ENCODE data around the gene CD38. TPM values are rescaled to one million over a fixed set of nuclear protein-coding genes. Genes with fewer than 3 reads are reported as not detected.
A peak's percentile ranks its signal among the peaks of the same experiment; 100 is the strongest.

Gene CD38
- total RNA-seq, 1 experiment from 2014 or later, result 0.02 TPM

- peak; percentile 57 for DNase-seq (ENCODE audit: extremely low read depth, low read depth)
These were observed 115.8 kb downstream of the CD38 start for GRCh38 chr4:15893962-15894361.

DNA sequence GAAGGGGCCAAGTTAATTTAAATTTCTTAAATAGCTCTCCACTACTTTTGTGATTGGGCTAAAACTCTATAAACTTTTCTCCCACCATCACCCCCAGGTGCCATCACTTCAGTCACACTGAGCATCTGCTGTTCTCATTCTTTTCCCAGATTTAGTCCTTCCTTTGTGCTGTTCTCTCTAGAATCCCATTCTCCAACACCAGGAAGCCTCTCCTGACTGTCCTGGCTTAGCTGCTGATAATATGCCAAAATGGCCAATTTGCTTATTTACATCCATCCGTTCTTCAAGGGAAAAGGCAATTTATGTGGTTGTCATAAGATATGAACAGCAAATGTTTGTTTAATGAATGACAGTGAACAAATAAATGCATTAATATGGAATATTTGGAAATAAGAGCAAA lies 116.3 kb downstream of the CD38 start:
- DNase-seq (ENCODE audit: extremely low read depth, low read depth), result no peak

DNA sequence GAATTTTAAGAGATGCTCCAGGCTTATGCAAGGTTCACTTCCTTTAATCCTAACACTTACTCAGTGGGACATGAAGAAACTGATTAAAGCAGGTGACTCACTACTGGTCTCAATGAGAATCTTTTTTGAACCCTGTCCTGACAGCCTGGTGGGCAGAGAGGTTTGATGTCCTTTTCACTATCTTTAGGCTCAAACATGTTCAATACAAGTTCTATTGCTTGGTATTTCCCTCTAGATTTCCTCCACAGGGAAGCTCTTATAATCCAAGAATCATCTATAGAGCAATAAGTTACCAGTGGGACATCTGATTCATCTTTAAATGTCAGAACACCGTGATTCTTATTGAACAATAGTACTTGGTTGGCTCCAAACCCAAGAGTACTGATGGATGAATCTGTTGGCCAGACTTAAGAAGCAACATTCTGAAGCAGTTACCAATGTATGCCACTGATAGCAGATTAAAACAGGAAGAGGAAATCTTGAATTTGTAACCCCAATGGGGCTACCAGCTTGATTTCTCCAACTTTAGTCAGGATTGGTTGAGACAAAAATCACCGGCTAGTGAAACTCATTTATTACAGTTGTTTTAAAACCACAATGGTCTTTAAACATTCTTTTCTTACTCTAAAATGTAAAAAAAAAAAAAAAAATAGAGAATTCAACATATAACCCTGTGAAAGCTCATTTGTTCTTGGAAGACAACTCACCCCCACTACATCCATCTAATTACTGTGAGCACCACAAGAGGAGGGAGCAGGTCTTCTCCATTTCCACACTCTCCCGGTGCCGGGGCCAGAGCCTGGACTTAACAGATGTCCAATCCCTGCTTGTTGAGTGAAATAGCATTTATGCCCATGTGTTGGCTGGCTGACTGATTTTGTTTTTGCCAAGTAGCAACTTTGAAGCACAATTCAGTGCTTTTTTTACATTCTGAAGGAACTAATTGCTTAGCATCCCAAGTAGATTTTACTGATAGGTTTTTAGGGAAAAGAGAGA lies 117.1 kb downstream of the CD38 start:
- DNase-seq (ENCODE audit: extremely low read depth, low read depth), result no peak

DNA sequence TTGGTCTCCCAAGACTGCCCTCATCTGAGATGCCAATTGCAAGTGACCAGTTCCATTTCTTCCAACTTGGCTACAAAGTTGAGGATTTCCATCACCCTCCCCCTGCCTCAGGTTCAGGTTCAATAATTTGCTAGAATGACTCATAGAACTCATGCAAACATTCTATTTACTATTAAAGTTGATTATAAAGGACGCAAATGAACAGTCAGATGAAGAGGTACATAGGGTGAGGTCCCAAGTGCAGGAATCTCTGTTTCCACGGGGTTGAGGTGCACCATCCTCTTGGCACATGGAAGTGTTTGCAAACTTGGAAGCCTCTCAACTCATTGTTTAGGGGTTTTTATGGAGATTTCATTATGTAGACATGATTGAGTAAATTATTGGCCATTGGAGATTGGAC lies 119.4 kb downstream of the CD38 start:
- no peak for DNase-seq (ENCODE audit: extremely low read depth, low read depth)

DNA sequence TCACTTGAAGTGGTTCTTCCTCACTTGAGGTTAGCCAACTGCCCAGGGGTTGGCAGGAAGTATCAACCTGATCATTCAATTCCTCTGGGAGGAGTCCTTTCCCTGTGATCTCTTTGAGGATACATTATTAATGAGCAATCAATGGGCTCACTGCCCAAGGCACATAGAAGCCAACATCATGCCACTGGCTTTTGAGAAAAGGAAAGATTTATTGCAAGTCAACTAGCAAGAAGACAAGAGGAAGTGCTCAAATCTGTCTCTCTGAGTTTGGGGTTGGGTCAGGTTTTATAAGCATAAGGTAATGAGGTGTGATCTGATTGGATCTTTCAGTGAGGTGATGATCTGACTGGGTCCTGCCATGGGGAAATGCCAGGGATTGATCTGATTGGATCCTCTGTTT lies 120.8 kb downstream of the CD38 start:
- no peak for DNase-seq (ENCODE audit: extremely low read depth, low read depth)

DNA sequence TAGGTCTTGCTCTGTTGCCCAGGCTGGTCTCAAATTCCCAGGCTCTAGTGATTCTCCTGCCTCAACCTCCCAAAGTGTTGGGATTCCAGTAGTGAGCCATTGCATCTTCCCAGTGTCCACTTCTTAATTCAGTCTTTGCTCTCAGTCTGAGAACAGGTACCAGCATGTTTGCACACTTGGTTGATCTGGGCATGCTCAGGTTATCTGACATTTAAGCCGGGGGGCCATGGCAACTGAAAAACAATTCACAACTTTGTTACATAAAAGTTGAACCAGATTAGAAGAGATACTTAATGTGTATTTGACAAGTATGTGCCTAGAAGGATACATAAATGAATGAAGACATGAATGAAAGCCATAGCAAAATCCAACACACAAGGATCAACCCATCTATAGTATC lies 121.4 kb downstream of the CD38 start:
- no peak for DNase-seq (ENCODE audit: extremely low read depth, low read depth)

DNA sequence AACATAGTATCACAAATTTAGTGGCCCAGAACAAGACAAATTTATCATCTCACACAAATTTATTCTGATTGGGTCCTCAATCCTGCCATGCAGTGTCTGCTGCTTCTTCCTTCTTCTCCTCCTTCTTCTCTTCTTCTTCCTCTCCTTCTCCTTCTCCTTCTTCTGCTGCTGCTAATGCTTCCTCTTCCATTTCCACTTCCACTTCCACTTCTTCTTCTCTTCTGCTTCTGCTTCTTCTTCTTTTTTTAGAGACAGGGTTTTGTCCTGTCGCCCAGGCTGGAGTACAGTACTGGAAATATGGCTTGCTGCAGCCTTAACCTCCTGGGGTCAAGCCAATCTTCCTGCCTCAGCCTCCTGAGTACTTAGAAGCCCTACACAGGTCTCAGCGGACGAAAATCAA lies 122.9 kb downstream of the CD38 start:
- DNase-seq (ENCODE audit: extremely low read depth, low read depth), result no peak

GRCh38 chr4:15901998-15902397 lies 123.9 kb downstream of the CD38 start:
- DNase-seq (ENCODE audit: extremely low read depth, low read depth), result no peak

GRCh38 chr4:15902746-15903145 lies 124.6 kb downstream of the CD38 start:
- no peak for DNase-seq (ENCODE audit: extremely low read depth, low read depth)

Other genes with a start within 250 kb of the CD38 start
- 40.7 and 41.6 TPM in 2 replicates for gene FBXL5, start 123.0 kb upstream of the CD38 start, total RNA-seq (2014; rRNA removed; shearing (Covaris generic))
- gene FAM200B, start 96.5 kb upstream of the CD38 start, total RNA-seq (2014; rRNA removed; shearing (Covaris generic)), result 50.1 and 57.2 TPM in 2 replicates
- 10.2 and 11.1 TPM in 2 replicates for gene BST1, start 75.3 kb upstream of the CD38 start, total RNA-seq (2014; rRNA removed; shearing (Covaris generic))
- gene FGFBP1, start 160.4 kb downstream of the CD38 start, total RNA-seq (2014; rRNA removed; shearing (Covaris generic)), result not detected in 2 replicates
- gene FGFBP2, start 184.8 kb downstream of the CD38 start, total RNA-seq (2014; rRNA removed; shearing (Covaris generic)), result not detected in 2 replicates